OCI-M2 (cell line): ENCODE results near the gene LLCFC1.

Experiments
- DNase-seq: peaks from one replicate; lab custom pipeline; 2025; ENCODE audit not compliant: unreplicated experiment; lab: John Stamatoyannopoulos, UW

The LLCFC1 gene

DNA sequence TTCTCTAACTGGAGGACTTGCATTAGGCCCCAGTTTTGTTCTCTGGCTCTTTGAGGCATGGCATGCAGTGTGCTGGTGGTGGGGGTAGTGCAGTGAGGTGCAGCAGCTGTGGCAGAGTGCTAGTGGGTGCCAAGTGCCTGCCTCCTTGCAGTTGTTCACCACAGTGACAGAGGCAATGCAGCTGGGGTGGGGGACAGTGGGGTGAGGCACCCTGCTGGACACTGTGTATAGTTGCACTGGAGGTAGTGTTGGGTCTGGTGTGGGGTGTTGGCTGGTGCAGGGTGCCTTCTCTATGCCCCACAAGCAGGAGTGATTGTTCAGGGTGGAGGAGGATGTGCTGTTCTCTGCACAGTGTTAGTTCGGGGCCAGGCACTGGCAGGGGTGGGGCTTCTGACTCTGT, 44.5 kb downstream of the LLCFC1 start:
- no peak for DNase-seq

DNA sequence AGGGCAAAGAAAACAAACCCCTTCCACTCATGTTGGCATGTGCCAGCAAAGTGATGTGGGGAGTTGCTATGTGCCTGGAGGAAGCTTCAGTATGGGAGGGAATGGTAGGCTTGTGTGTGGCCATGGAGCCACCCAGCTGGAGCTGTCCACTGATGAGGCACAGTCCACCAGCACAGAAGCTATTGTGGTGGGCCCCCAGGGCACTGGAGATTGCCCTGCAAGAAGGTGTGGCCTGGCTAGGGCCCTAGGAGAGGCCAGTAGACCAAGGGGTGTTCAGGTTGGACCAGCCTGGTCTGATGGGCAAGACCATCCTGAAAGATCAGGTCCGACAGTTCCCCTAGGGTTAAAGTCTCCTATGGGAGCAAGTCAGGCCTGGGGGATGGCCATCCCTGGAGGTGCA, 45.0 kb downstream of the LLCFC1 start:
- no peak for DNase-seq
